ENCODE measurements around the gene DUSP1.

- TF ChIP-seq POLR2AphosphoS5 (IDR thresholded peaks at IDR 0.05) = peak in 2 of 3 donors; percentile 31 to 47
- TF ChIP-seq CTCF (IDR thresholded peaks at IDR 0.05) = no peak
- no peak for TF ChIP-seq POLR2A (IDR thresholded peaks at IDR 0.05)
Measured at GRCh38 chr5:172782169-172783039, 11.4 kb upstream of the DUSP1 start.
